ENCODE results near the gene GSTM1. TPM values are rescaled to one million over a fixed set of nuclear protein-coding genes. Genes with fewer than 3 reads are reported as not detected.
A peak's percentile ranks its signal among the peaks of the same experiment; 100 is the strongest.

Gene GSTM1
- polyA plus RNA-seq, 3 donors = 13.5 to 27.7 TPM; not detected in 1

DNA sequence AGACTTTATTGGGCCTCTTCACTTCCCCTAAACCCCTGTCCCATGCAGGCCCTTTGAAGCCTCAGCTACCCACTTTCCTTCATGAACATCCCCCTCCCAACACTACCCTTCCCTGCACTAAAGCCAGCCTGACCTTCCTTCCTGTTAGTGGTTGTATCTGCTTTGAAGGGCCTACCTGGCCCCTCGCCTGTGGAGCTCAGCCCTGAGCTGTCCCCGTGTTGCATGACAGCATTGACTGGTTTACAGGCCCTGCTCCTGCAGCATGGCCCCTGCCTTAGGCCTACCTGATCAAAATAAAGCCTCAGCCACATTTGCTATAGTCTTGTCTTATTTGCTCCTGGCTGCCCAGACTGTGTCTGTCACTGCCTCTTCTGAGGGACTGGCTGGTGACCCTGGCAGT, 26.2 kb upstream of the GSTM1 start:
- H3K79me2 ChIP-seq (ENCODE audit: insufficient read depth, low read length) = no peaks in the 10 kb centered on the region
- Mint-ChIP-seq H3K36me3 (peaks cover 8 to 14% of the 10 kb centered on the region in 2 donors), H3K27ac (peak overlapping the region in 1 of 7 donors; percentile 1), H3K4me3 (no peak overlapping the region), H3K27me3 (ENCODE audit: low read depth in 3 of 3) (peaks cover 0 to 4% (median 3%) of the 10 kb centered on the region in 3 donors), H3K4me1 (peaks cover 47% of the 10 kb centered on the region), H3K9me3 (peaks cover 0 to 1% (median 0%) of the 10 kb centered on the region in 7 donors)
- peaks cover 0 to 3% of the 10 kb centered on the region in 2 donors for H3K36me3 ChIP-seq (replicated peaks in 1 of 2; ENCODE audit: control insufficient read depth in 1 of 2, insufficient read depth in 2 of 2, low read length in 2 of 2)
- TF ChIP-seq, protein P1, sequence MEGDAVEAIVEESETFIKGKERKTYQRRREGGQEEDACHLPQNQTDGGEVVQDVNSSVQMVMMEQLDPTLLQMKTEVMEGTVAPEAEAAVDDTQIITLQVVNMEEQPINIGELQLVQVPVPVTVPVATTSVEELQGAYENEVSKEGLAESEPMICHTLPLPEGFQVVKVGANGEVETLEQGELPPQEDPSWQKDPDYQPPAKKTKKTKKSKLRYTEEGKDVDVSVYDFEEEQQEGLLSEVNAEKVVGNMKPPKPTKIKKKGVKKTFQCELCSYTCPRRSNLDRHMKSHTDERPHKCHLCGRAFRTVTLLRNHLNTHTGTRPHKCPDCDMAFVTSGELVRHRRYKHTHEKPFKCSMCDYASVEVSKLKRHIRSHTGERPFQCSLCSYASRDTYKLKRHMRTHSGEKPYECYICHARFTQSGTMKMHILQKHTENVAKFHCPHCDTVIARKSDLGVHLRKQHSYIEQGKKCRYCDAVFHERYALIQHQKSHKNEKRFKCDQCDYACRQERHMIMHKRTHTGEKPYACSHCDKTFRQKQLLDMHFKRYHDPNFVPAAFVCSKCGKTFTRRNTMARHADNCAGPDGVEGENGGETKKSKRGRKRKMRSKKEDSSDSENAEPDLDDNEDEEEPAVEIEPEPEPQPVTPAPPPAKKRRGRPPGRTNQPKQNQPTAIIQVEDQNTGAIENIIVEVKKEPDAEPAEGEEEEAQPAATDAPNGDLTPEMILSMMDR (IDR thresholded peaks at IDR 0.05) = no peak
- no peak overlapping the region for H3K4me3 ChIP-seq (replicated peaks in 1 of 3; ENCODE audit: low read depth in 2 of 3, low read length in 3 of 3)
- intact Hi-C loops (cut with micrococcal nuclease) = no loop called here
- no peak overlapping the region for H3K9ac ChIP-seq (ENCODE audit: insufficient read depth, low read length, poor library complexity, severe bottlenecking)
- 75% methylated on average over 2 of the region's 2 CpGs for WGBS (ENCODE audit: insufficient coverage)
- H4K20me1 ChIP-seq (ENCODE audit: insufficient read depth, low read length) = no peaks in the 10 kb centered on the region
- peaks cover 31 to 37% of the 10 kb centered on the region in 2 donors for H3K4me1 ChIP-seq (ENCODE audit: control insufficient read depth in 1 of 2, insufficient read depth in 2 of 2, low read length in 2 of 2)
- H3K9me3 ChIP-seq (replicated peaks in 1 of 2; ENCODE audit: control insufficient read depth in 1 of 2, insufficient read depth in 1 of 2, low read length in 2 of 2) = no peaks in the 10 kb centered on the region
- no peak for DNase-seq
- H3K27ac ChIP-seq (ENCODE audit: low read depth in 1 of 2, low read length in 2 of 2) = no peak overlapping the region
- H2AFZ ChIP-seq (ENCODE audit: insufficient read depth, low read depth, low read length, poor library complexity, severe bottlenecking) = no peak overlapping the region
- H3K27me3 ChIP-seq (ENCODE audit: control insufficient read depth in 2 of 2, insufficient read depth in 2 of 2, low read length in 2 of 2) = no peaks in the 10 kb centered on the region
- no peak overlapping the region for H3K4me2 ChIP-seq (replicated peaks; ENCODE audit: extremely low read depth, low read length, poor library complexity, severe bottlenecking)

DNA sequence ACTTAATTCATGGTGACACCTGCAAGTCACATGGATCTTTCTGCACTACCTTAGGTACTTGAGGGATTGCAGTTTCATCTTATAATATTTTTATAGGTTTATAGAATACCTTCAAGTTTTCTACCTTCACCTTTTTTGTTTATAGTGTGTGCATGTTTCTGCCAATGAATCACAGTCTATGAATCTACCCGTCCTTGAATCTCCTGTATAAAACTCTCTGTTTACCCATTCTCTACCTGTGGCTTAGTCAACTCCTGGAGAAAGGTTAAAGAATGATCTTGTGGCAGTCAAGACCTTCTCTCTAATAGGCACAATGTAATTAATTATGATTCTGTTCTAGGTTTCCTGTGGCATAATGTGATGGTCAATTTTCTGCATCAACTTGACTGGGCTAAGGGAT, 22.9 kb upstream of the GSTM1 start:
- peaks cover 0 to 3% of the 10 kb centered on the region in 2 donors for H3K36me3 ChIP-seq (replicated peaks in 1 of 2; ENCODE audit: control insufficient read depth in 1 of 2, insufficient read depth in 2 of 2, low read length in 2 of 2)
- no peaks in the 10 kb centered on the region for H3K9me3 ChIP-seq (replicated peaks in 1 of 2; ENCODE audit: control insufficient read depth in 1 of 2, insufficient read depth in 1 of 2, low read length in 2 of 2)
- no peak for DNase-seq
- Mint-ChIP-seq H3K4me3 (no peak overlapping the region), H3K27me3 (ENCODE audit: low read depth in 3 of 3) (peaks cover 0 to 8% (median 2%) of the 10 kb centered on the region in 3 donors), H3K4me1 (peaks cover 37% of the 10 kb centered on the region), H3K9me3 (peaks cover 0 to under 1% (median 0%) of the 10 kb centered on the region in 7 donors), H3K27ac (peak overlapping the region in 1 of 7 donors; percentile 28), H3K36me3 (peaks cover 6 to 10% of the 10 kb centered on the region in 2 donors)
- H3K4me2 ChIP-seq (replicated peaks; ENCODE audit: extremely low read depth, low read length, poor library complexity, severe bottlenecking) = no peak overlapping the region
- TF ChIP-seq, protein P1 (IDR thresholded peaks at IDR 0.05) = no peak
- no peak overlapping the region for H3K27ac ChIP-seq (ENCODE audit: low read depth in 1 of 2, low read length in 2 of 2)
- intact Hi-C loops (cut with micrococcal nuclease) = no loop called here
- peaks cover 20 to 22% of the 10 kb centered on the region in 2 donors for H3K4me1 ChIP-seq (ENCODE audit: control insufficient read depth in 1 of 2, insufficient read depth in 2 of 2, low read length in 2 of 2)
- H3K27me3 ChIP-seq (ENCODE audit: control insufficient read depth in 2 of 2, insufficient read depth in 2 of 2, low read length in 2 of 2) = no peaks in the 10 kb centered on the region
- H3K9ac ChIP-seq (ENCODE audit: insufficient read depth, low read length, poor library complexity, severe bottlenecking) = no peak overlapping the region
- WGBS (ENCODE audit: insufficient coverage) = no CpG with 5 or more reads among the region's 1 CpG
- H3K79me2 ChIP-seq (ENCODE audit: insufficient read depth, low read length) = no peaks in the 10 kb centered on the region
- no peak overlapping the region for H2AFZ ChIP-seq (ENCODE audit: insufficient read depth, low read depth, low read length, poor library complexity, severe bottlenecking)
- no peak overlapping the region for H3K4me3 ChIP-seq (replicated peaks in 1 of 3; ENCODE audit: low read depth in 2 of 3, low read length in 3 of 3)
- H4K20me1 ChIP-seq (ENCODE audit: insufficient read depth, low read length) = no peaks in the 10 kb centered on the region

All from CD14-positive monocyte (primary cell).